DMS114 treated with DMSO at 0.1 percent for 48 hours (cell line): ENCODE data around the gene PPP2R5C.

Experiments
- DNase-seq: peaks from one replicate; lab custom pipeline; 2025; ENCODE audit not compliant: unreplicated experiment; lab: John Stamatoyannopoulos, UW

PPP2R5C gene

GRCh38 chr14:101909371-101910096, 148.0 kb downstream of the PPP2R5C start:
- DNase-seq = no peak

GRCh38 chr14:101912841-101913240, 151.3 kb downstream of the PPP2R5C start:
- no peak for DNase-seq

GRCh38 chr14:101914083-101914482, 152.6 kb downstream of the PPP2R5C start:
- DNase-seq = no peak

GRCh38 chr14:101915871-101916815, 154.6 kb downstream of the PPP2R5C start:
- DNase-seq = no peak

GRCh38 chr14:101916816-101917412, 155.4 kb downstream of the PPP2R5C start:
- DNase-seq = no peak

GRCh38 chr14:101917413-101918017, 156.0 kb downstream of the PPP2R5C start:
- DNase-seq = no peak

- no peak for DNase-seq
Observed at GRCh38 chr14:101918065-101918989, 156.8 kb downstream of the PPP2R5C start.

GRCh38 chr14:101920271-101920670, 158.8 kb downstream of the PPP2R5C start:
- no peak for DNase-seq

GRCh38 chr14:101922866-101923265, 161.4 kb downstream of the PPP2R5C start:
- no peak for DNase-seq

- no peak for DNase-seq
Observed at GRCh38 chr14:101925152-101925551, 163.6 kb downstream of the PPP2R5C start.

- no peak for DNase-seq
Observed at GRCh38 chr14:101926085-101926484, 164.6 kb downstream of the PPP2R5C start.

GRCh38 chr14:101926620-101927019, 165.1 kb downstream of the PPP2R5C start:
- no peak for DNase-seq

GRCh38 chr14:101927859-101928258, 166.3 kb downstream of the PPP2R5C start:
- DNase-seq = no peak

GRCh38 chr14:101928415-101928841, 166.9 kb downstream of the PPP2R5C start:
- DNase-seq = no peak

GRCh38 chr14:101929096-101929495, 167.6 kb downstream of the PPP2R5C start:
- DNase-seq = no peak

GRCh38 chr14:101929946-101930345, 168.4 kb downstream of the PPP2R5C start:
- no peak for DNase-seq

- no peak for DNase-seq
Observed at GRCh38 chr14:101932673-101933072, 171.2 kb downstream of the PPP2R5C start.

- DNase-seq = no peak
Observed at GRCh38 chr14:101933209-101933608, 171.7 kb downstream of the PPP2R5C start.

GRCh38 chr14:101934601-101935150, 173.2 kb downstream of the PPP2R5C start:
- DNase-seq = no peak
